Measurements from ENCODE around the gene KRT23. TPM values are rescaled to one million over a fixed set of nuclear protein-coding genes. Genes with fewer than 3 reads are reported as not detected.
A peak's percentile ranks its signal among the peaks of the same experiment; 100 is the strongest.

KRT23 gene
- total and polyA plus RNA-seq, 2 of the 4 experiments (the other 2 are of a cell fraction), result 0.36 to 0.39 TPM

DNA sequence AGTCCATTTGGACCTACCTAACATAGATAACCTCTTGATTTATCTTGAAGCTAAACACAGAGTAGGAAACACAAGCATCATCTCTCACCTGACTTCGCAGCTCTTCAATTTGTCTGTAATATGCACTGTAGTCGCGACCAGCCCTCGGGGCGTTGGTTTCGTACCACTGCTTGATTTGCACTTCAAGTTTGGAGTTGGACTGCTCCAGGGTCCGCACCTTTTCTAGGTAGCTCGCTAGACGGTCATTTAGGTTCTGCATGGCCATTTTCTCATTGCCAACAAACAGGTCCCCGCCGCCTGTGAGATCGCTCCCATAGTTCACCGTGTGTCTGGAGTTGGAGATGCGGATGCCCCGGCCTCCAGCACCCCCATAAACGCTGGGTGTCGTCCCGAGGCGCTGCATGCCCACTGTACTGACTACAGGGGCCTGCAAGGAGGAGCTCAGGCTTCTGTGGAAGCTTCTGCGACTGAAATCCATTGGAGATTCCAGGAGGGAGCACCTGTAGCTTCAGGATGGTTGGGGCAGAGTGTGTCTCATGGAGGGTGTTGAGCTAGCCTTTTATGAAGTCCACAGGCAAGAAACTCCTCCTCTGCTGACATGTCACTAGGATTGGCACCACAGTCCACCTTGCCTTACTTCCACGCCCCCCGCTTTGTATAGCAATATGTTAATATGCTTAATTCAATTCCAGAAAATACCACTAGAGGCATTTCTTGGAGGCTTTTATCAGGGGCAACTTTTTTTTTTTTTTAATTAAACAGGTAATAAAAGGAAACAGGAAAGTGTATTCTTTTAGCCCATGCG, 52.5 kb downstream of the KRT23 start, which contains the start of gene KRT20:
TSS of gene KRT20 (minus strand) at position 535 of the 805 bp plus-strand sequence. CDS start at position 478, 57 bp downstream.
- no TSS peak for BruUV-seq (replicated peaks)
- dilution Hi-C loops (cut with HindIII; ENCODE audit: low sequenced_read_pairs, unreplicated experiment), result no loop called here
- no peak within 1 kb of the TSS for H3K56ac ChIP-seq (ENCODE audit: extremely low read depth, insufficient read depth, low read length)
- TF ChIP-seq, protein P1, sequence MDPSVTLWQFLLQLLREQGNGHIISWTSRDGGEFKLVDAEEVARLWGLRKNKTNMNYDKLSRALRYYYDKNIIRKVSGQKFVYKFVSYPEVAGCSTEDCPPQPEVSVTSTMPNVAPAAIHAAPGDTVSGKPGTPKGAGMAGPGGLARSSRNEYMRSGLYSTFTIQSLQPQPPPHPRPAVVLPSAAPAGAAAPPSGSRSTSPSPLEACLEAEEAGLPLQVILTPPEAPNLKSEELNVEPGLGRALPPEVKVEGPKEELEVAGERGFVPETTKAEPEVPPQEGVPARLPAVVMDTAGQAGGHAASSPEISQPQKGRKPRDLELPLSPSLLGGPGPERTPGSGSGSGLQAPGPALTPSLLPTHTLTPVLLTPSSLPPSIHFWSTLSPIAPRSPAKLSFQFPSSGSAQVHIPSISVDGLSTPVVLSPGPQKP (IDR thresholded peaks at IDR 0.05; ENCODE audit: borderline replicate concordance, low read depth, low read length), result no peak
- TF ChIP-seq RFX5 (IDR thresholded peaks at IDR 0.05; ENCODE audit: low read depth, low read length) (no peak), POLR2A (IDR thresholded peaks at IDR 0.05; ENCODE audit: low read depth, low read length) (no peak), SMC3 (IDR thresholded peaks at IDR 0.05; ENCODE audit: low read depth, low read length) (no peak), CHD1 (IDR thresholded peaks at IDR 0.05; ENCODE audit: low read depth, low read length) (no peak), MAZ (IDR thresholded peaks at IDR 0.05; ENCODE audit: borderline replicate concordance, low read depth, low read length) (no peak), FOS (IDR thresholded peaks at IDR 0.05; ENCODE audit: low read depth, low read length) (no peak), RAD21 (IDR thresholded peaks at IDR 0.05; ENCODE audit: low read length) (no peak), BHLHE40 (IDR thresholded peaks at IDR 0.05; ENCODE audit: low read depth, low read length) (no peak), MXI1 (IDR thresholded peaks at IDR 0.05; ENCODE audit: borderline replicate concordance, low read depth, low read length) (no peak), MAFK (IDR thresholded peaks at IDR 0.05; ENCODE audit: low read depth, low read length) (no peak), CEBPB (IDR thresholded peaks at IDR 0.05; ENCODE audit: low read depth, low read length) (no peak), NFE2L2 (IDR thresholded peaks at IDR 0.05; ENCODE audit: low read depth, low read length) (no peak)
- TF ChIP-seq, protein P2, sequence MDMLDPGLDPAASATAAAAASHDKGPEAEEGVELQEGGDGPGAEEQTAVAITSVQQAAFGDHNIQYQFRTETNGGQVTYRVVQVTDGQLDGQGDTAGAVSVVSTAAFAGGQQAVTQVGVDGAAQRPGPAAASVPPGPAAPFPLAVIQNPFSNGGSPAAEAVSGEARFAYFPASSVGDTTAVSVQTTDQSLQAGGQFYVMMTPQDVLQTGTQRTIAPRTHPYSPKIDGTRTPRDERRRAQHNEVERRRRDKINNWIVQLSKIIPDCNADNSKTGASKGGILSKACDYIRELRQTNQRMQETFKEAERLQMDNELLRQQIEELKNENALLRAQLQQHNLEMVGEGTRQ (IDR thresholded peaks at IDR 0.05; ENCODE audit: low read depth, low read length), result no peak
- TF ChIP-seq, protein P3, sequence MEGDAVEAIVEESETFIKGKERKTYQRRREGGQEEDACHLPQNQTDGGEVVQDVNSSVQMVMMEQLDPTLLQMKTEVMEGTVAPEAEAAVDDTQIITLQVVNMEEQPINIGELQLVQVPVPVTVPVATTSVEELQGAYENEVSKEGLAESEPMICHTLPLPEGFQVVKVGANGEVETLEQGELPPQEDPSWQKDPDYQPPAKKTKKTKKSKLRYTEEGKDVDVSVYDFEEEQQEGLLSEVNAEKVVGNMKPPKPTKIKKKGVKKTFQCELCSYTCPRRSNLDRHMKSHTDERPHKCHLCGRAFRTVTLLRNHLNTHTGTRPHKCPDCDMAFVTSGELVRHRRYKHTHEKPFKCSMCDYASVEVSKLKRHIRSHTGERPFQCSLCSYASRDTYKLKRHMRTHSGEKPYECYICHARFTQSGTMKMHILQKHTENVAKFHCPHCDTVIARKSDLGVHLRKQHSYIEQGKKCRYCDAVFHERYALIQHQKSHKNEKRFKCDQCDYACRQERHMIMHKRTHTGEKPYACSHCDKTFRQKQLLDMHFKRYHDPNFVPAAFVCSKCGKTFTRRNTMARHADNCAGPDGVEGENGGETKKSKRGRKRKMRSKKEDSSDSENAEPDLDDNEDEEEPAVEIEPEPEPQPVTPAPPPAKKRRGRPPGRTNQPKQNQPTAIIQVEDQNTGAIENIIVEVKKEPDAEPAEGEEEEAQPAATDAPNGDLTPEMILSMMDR (conservative IDR thresholded peaks at IDR 0.05; ENCODE audit: low read depth, low read length), result no peak

More for the DNA sequence above, 52.5 kb downstream of the KRT23 start, which contains the start of gene KRT20:
- H3K23ac ChIP-seq (ENCODE audit: low read depth, low read length), result no peak within 1 kb of the TSS
- 88% methylated on average over 11 of the region's 23 CpGs; no CpG with 5 or more reads in 1 of the 2 experiments for WGBS, 2 experiments (ENCODE audit: extremely low coverage in 2 of 2, insufficient read length in 1 of 2)
- no peak within 1 kb of the TSS for H3K9ac ChIP-seq (ENCODE audit: low read depth, low read length)
- ChIA-PET CTCF (interaction anchor here (0.9 to 1.5 kb wide), 2 partner anchors 18 to 470 kb away, joined by 3 to 10 read pairs; no protein-coding TSS in a partner anchor), POLR2A (ENCODE audit: unreplicated experiment) (no interaction called here)
- no peak for ATAC-seq (ENCODE audit: low read depth)
- no peak for DNase-seq
- H3K27ac ChIP-seq (ENCODE audit: insufficient read depth, low read length), result no peak within 1 kb of the TSS
- no peaks in the 10 kb centered on the region for H3K36me3 ChIP-seq (ENCODE audit: control insufficient read depth, insufficient read depth, low read length)
- no peaks in the 10 kb centered on the region for H3K4me1 ChIP-seq (ENCODE audit: control insufficient read depth, insufficient read depth, low read length)
- H2BK120ac ChIP-seq (ENCODE audit: low read depth, low read length), result no peak within 1 kb of the TSS
- no peak within 1 kb of the TSS for H3K14ac ChIP-seq (replicated peaks; ENCODE audit: low read depth, low read length)
- no peak within 1 kb of the TSS for H2BK20ac ChIP-seq (ENCODE audit: low read depth, low read length)
- H2AK9ac ChIP-seq (replicated peaks; ENCODE audit: low read depth, low read length, poor library complexity), result no peak within 1 kb of the TSS
- H2BK15ac ChIP-seq (ENCODE audit: low read depth, low read length), result no peak within 1 kb of the TSS
- in situ Hi-C loops (cut with MboI; ENCODE audit: low sequenced_read_pairs), result no loop called here
- H3K18ac ChIP-seq (ENCODE audit: low read depth, low read length), result no peak within 1 kb of the TSS
- H2AK5ac ChIP-seq (ENCODE audit: low read depth, low read length), result no peak within 1 kb of the TSS
- peak within 1 kb of the TSS; percentile 58 for H2AFZ ChIP-seq (replicated peaks; ENCODE audit: low read length, poor library complexity)
- H3K79me1 ChIP-seq (ENCODE audit: low read depth in 1 of 2, low read length in 2 of 2), result no peaks in the 10 kb centered on the region
- no peak within 1 kb of the TSS for H3K4ac ChIP-seq (ENCODE audit: low read depth, low read length)
- no peak within 1 kb of the TSS for H4K5ac ChIP-seq (ENCODE audit: low read depth, low read length)
- H4K8ac ChIP-seq (ENCODE audit: low read depth in 2 of 2, low read length in 2 of 2), result no peak within 1 kb of the TSS
- H3K4me2 ChIP-seq (ENCODE audit: low read depth, low read length), result no peak within 1 kb of the TSS
- no peaks in the 10 kb centered on the region for H3K9me3 ChIP-seq (ENCODE audit: control insufficient read depth, insufficient read depth, low read length)
- no peaks in the 10 kb centered on the region for H4K20me1 ChIP-seq (ENCODE audit: insufficient read depth, low read length)
- intact Hi-C loops (cut with micrococcal nuclease), result no loop called here
- no peak within 1 kb of the TSS for H4K91ac ChIP-seq (ENCODE audit: insufficient read depth, low read depth, low read length)
- H2BK5ac ChIP-seq (ENCODE audit: low read depth, low read length, poor library complexity, severe bottlenecking), result no peak within 1 kb of the TSS
- H3K4me3 ChIP-seq (ENCODE audit: insufficient read depth, low read depth, low read length), result no peak within 1 kb of the TSS
- no peaks in the 10 kb centered on the region for H3K9me1 ChIP-seq (ENCODE audit: insufficient read depth, low read length)
- peaks cover 19% of the 10 kb centered on the region for H3K27me3 ChIP-seq (ENCODE audit: control insufficient read depth, insufficient read depth, low read length)

Data from IMR-90 (cell line).